Neural cell (in vitro differentiated cells): ENCODE data around the gene C17orf113.

ENCODE experiments used
- EP300 ChIP-seq: fragments of 450-650 bp; conservative IDR thresholded peaks from 2 replicates; pipeline ENCODE4 v1.6.1; 2014; ENCODE audit warnings: antibody characterized with exemption, mild to moderate bottlenecking, moderate library complexity; ENCODE audit not compliant: poor library complexity, severe bottlenecking
- EZH2 ChIP-seq: fragments of 200-600, 300-800 bp; shearing (Covaris generic), sonication (generic); IDR thresholded peaks from 2 replicates; pipeline ENCODE4 v1.6.1; 2014; ENCODE audit warnings: antibody characterized with exemption, low read length, borderline replicate concordance, mild to moderate bottlenecking; ENCODE audit not compliant: insufficient read depth, poor library complexity, severe bottlenecking
- POLR2AphosphoS5 ChIP-seq: IDR thresholded peaks from 2 replicates; pipeline ENCODE4 v1.6.1; 2012
- RAD21 ChIP-seq: fragments of 450-650 bp; conservative IDR thresholded peaks from 2 replicates; pipeline ENCODE4 v1.6.1; 2014; ENCODE audit warnings: antibody characterized with exemption, mild to moderate bottlenecking, moderate library complexity
- SMC3 ChIP-seq: fragments of 450-650 bp; conservative IDR thresholded peaks from 2 replicates; pipeline ENCODE4 v1.6.1; 2014; ENCODE audit warnings: antibody characterized with exemption, mild to moderate bottlenecking, moderate library complexity; ENCODE audit not compliant: poor library complexity
- TF ChIP-seq, protein P1 (sequence below): fragments of 450-650 bp; IDR thresholded peaks from 2 replicates; pipeline ENCODE4 v1.5.1; 2014; ENCODE audit warnings: antibody characterized with exemption, mild to moderate bottlenecking, moderate library complexity; ENCODE audit not compliant: poor library complexity, severe bottlenecking

DNA sequence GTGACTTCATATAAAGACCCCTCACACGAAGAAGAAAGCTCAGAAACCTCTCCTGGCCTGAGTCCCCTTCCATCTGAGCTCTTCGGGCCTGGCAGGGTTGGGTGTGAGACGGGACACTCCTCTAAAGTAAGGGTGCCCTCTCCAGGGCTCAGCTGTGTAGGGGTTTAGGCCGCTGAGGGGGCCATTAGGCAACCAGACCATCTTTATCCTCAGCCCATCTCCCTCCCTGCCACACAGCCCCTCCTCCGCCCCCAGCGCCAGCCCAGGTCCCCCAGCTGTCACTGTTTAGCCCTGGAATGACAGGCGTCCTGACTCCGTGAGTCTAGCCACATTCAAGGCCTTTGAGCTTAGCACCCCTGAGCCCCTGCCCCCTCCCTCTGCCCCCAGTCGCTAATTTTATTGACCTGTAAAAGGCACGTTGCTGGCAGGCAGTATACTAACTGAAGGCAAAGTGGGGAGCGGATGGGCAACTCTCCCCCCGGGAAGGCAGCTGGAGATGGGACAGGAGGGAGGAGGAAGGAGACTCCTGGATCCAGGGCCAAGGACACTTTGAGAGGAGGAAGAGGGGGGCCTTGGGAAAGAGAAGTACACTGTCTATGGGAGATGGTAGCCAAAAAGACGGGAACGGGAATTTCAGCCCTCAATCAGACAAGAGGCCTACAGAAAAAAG lies 48.5 kb upstream of the C17orf113 start:
- TF ChIP-seq, protein P1, sequence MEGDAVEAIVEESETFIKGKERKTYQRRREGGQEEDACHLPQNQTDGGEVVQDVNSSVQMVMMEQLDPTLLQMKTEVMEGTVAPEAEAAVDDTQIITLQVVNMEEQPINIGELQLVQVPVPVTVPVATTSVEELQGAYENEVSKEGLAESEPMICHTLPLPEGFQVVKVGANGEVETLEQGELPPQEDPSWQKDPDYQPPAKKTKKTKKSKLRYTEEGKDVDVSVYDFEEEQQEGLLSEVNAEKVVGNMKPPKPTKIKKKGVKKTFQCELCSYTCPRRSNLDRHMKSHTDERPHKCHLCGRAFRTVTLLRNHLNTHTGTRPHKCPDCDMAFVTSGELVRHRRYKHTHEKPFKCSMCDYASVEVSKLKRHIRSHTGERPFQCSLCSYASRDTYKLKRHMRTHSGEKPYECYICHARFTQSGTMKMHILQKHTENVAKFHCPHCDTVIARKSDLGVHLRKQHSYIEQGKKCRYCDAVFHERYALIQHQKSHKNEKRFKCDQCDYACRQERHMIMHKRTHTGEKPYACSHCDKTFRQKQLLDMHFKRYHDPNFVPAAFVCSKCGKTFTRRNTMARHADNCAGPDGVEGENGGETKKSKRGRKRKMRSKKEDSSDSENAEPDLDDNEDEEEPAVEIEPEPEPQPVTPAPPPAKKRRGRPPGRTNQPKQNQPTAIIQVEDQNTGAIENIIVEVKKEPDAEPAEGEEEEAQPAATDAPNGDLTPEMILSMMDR, result no peak
- TF ChIP-seq POLR2AphosphoS5 (no peak), EP300 (no peak), EZH2 (no peak), RAD21 (no peak), SMC3 (no peak)
